GM12875 (cell line): Measurements from ENCODE around the gene ZNF587B.
"Not testable (repeated sequence)": the region's sequence is repeated elsewhere in the genome, so short reads cannot be mapped to it uniquely, and the experiment has no call there.

ENCODE experiments used
- H3K4me3 ChIP-seq: one replicate; pipeline ENCODE4 v1.5.1; 2011; ENCODE audit warnings: low read depth, low read length, control low read depth
- CTCF ChIP-seq: IDR thresholded peaks from 2 replicates; pipeline ENCODE4 v1.5.1; 2011; ENCODE audit warnings: low read depth, mild to moderate bottlenecking, control low read depth, inconsistent platforms, low read length, moderate library complexity, borderline replicate concordance; ENCODE audit not compliant: insufficient read depth

ZNF587B gene

GRCh38 chr19:57819475-57820148, 10.5 kb upstream of the ZNF587B start:
- TF ChIP-seq CTCF: no peak
- H3K4me3 ChIP-seq: peak overlapping the region; percentile 100

- no peak for TF ChIP-seq CTCF
Observed at GRCh38 chr19:57820599-57820998, 9.5 kb upstream of the ZNF587B start.

GRCh38 chr19:57821095-57821494, 9.0 kb upstream of the ZNF587B start:
- not testable (repeated sequence) for H3K4me3 ChIP-seq

More at GRCh38 chr19:57820599-57820998, 9.5 kb upstream of the ZNF587B start:
- peak overlapping the region; percentile 100 for H3K4me3 ChIP-seq

GRCh38 chr19:57821501-57821900, 8.6 kb upstream of the ZNF587B start:
- not testable (repeated sequence) for H3K4me3 ChIP-seq

GRCh38 chr19:57823155-57823554, 6.9 kb upstream of the ZNF587B start:
- H3K4me3 ChIP-seq: not testable (repeated sequence)

- H3K4me3 ChIP-seq: not testable (repeated sequence)
Observed at GRCh38 chr19:57823608-57824007, 6.5 kb upstream of the ZNF587B start.

- no peak for TF ChIP-seq CTCF
- H3K4me3 ChIP-seq: no peak overlapping the region
Observed at GRCh38 chr19:57825511-57825910, 4.6 kb upstream of the ZNF587B start.

GRCh38 chr19:57829316-57829715, 783 bp upstream of the ZNF587B start:
- no peak overlapping the region for H3K4me3 ChIP-seq
- TF ChIP-seq CTCF: no peak

GRCh38 chr19:57836991-57837390, 6.9 kb downstream of the ZNF587B start:
- H3K4me3 ChIP-seq: not testable (repeated sequence)

- not testable (repeated sequence) for H3K4me3 ChIP-seq
Observed at GRCh38 chr19:57838622-57839191, 8.6 kb downstream of the ZNF587B start.
